ENCODE data around the gene DLGAP1. TPM values are rescaled to one million over a fixed set of nuclear protein-coding genes. Genes with fewer than 3 reads are reported as not detected.

DLGAP1 gene
- total and polyA plus RNA-seq, 2 of the 8 experiments (the other 6 are each of a cell fraction or from before 2014, with no cell fraction given) = 11.8 to 16.9 TPM

DNA sequence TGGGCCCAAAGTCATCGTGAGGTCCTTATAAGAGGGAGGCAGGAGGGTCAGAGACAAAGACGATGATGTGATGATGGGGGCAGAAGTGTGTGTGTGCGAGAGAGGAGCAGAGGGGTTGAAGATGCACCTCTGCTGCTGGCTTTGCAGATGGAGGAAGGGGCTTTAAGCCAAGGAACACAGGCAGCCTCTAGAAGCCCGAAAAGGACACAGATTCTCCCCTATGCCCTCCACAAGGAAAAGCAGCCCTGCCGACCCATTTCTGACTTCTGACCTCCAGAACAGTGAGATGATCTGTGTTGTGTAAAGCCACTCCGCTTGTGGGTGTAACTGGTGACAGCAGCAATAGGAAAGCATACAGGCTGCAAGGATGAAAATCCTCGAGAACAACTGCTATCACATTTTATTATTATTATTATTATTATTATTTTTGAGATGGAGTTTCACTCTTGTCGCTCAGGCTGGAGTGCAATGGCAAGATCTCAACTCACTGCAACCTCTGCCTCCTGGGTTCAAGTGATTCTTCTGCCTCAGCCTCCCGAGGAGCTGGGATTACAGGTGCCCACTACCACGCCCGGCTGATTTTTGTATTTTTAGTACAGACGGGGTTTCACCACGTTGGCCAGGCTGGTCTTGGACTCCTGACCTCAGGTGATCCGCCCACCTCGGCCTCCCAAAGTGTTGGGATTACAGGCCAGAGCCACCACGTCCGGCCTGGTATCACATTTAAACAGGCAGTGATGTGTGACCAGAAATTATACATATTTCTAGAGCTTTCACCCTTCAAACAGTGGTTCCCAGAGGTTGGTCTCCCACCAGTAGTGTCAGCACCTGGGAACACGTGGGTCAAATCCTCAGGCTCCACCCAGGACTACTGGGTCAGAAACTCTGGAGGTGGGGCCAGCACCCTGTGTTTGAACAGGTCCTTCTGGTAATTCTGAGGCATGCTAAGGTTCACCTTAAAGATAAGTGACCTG is 834.7 kb downstream of the DLGAP1 start:
- FAIRE-seq (no peak), DNase-seq (ENCODE audit: low read depth in 1 of 2, low spot score in 2 of 2) (no peak)
- no peak overlapping the region for H3K4me3 ChIP-seq (ENCODE audit: extremely low read depth in 1 of 4, insufficient read depth in 2 of 4, low read depth in 3 of 4, low read length in 4 of 4)
- CTCF ChIA-PET (ENCODE audit: partially characterized antibody) = interaction anchor here (0.7 to 4.5 kb wide), 5 partner anchors 24 to 193 kb away, joined by 3 to 29 read pairs (median 4); no protein-coding TSS in a partner anchor
- no peak overlapping the region for H4K5ac ChIP-seq (ENCODE audit: insufficient read length, low read depth, low read length)
- no peaks in the 10 kb centered on the region for H3K27me3 ChIP-seq (replicated peaks in 1 of 4; ENCODE audit: control insufficient read depth in 3 of 4, extremely low read depth in 1 of 4, insufficient read depth in 3 of 4, low read length in 3 of 4)
- H3K18ac ChIP-seq (ENCODE audit: extremely low read depth, low read length) = no peak overlapping the region
- H3K79me2 ChIP-seq (ENCODE audit: control insufficient read depth in 1 of 2, insufficient read depth in 2 of 2, low read length in 2 of 2) = no peaks in the 10 kb centered on the region
- H4K20me1 ChIP-seq (replicated peaks in 1 of 2; ENCODE audit: control insufficient read depth in 1 of 2, insufficient read depth in 2 of 2, low read length in 2 of 2) = no peaks in the 10 kb centered on the region
- 92% methylated on average over 18 of the region's 18 CpGs; no CpG with 5 or more reads in 1 of the 2 experiments for WGBS, 2 experiments (ENCODE audit: extremely low coverage in 1 of 2, insufficient coverage in 1 of 2, insufficient read length in 1 of 2, insufficient replicate concordance in 2 of 2, low coverage in 1 of 2, low lambda C conversion rate in 2 of 2, missing lambda C conversion rate in 1 of 2)
- no peaks in the 10 kb centered on the region for H3K79me1 ChIP-seq (ENCODE audit: low read depth, low read length)
- POLR2A ChIA-PET (ENCODE audit: partially characterized antibody) = interaction anchor here (1.0 to 2.5 kb wide), 4 partner anchors 10 to 19 kb away, joined by 3 to 13 read pairs (median 6); no protein-coding TSS in a partner anchor
- peaks cover 11 to 18% (median 12%) of the 10 kb centered on the region in 4 experiments for H3K4me1 ChIP-seq (replicated peaks in 1 of 4; ENCODE audit: control insufficient read depth in 3 of 4, insufficient read depth in 4 of 4, low read length in 3 of 4)
- 0 out of 2 replicates have a peak overlapping the region, but pooled peaks have one; percentile 2 for H2BK15ac ChIP-seq (ENCODE audit: low read length)
- H2AFZ ChIP-seq (ENCODE audit: low read length) = no peak overlapping the region
- peak overlapping the region; percentile 66 for H4K8ac ChIP-seq (ENCODE audit: extremely low read depth, insufficient read depth, low read length)
- no peak overlapping the region for H3K4ac ChIP-seq (replicated peaks; ENCODE audit: insufficient read length, low read depth, low read length)
- H3K27ac ChIP-seq (ENCODE audit: low read depth, low read length) = no peak overlapping the region
- no peak overlapping the region for H3K4me2 ChIP-seq (ENCODE audit: insufficient read depth in 1 of 2, low read depth in 2 of 2, low read length in 2 of 2)
- H3K23ac ChIP-seq (ENCODE audit: insufficient read length) = no peak overlapping the region
- no peak overlapping the region for H3K14ac ChIP-seq (ENCODE audit: insufficient read length)
- H3K56ac ChIP-seq (replicated peaks; ENCODE audit: insufficient read length, low read depth, low read length) = no peak overlapping the region
- no peaks in the 10 kb centered on the region for H3K36me3 ChIP-seq (ENCODE audit: control insufficient read depth in 2 of 4, insufficient read depth in 4 of 4, low read length in 3 of 4)
- no peak overlapping the region for H2BK20ac ChIP-seq (ENCODE audit: low read length)
- no peak overlapping the region for H2BK120ac ChIP-seq (replicated peaks; ENCODE audit: low read depth, low read length)
- no peak overlapping the region for H3K9ac ChIP-seq (replicated peaks in 1 of 4; ENCODE audit: extremely low read depth in 1 of 4, low read depth in 3 of 4, low read length in 3 of 4)
- no peaks in the 10 kb centered on the region for H3K9me3 ChIP-seq (ENCODE audit: insufficient read depth in 2 of 2, low read depth in 1 of 2, low read length in 1 of 2)
- H2AK5ac ChIP-seq (ENCODE audit: low read depth, low read length) = 0 out of 2 replicates have a peak overlapping the region, but pooled peaks have one; percentile 43
- TF ChIP-seq RAD21 (IDR thresholded peaks at IDR 0.05 in 1 of 2, conservative IDR thresholded peaks at IDR 0.05 in 1 of 2; ENCODE audit: low read depth in 2 of 2, low read length in 2 of 2) (no peak), JUND (IDR thresholded peaks at IDR 0.05; ENCODE audit: low read length) (no peak), SIRT6 (IDR thresholded peaks at IDR 0.05; ENCODE audit: low read length) (no peak), ASH2L (IDR thresholded peaks at IDR 0.05; ENCODE audit: low read length) (no peak), CHD1 (IDR thresholded peaks at IDR 0.05; ENCODE audit: low read depth, low read length) (no peak), POU5F1 (IDR thresholded peaks at IDR 0.05; ENCODE audit: low read depth, low read length) (no peak)
- TF ChIP-seq, protein P1, sequence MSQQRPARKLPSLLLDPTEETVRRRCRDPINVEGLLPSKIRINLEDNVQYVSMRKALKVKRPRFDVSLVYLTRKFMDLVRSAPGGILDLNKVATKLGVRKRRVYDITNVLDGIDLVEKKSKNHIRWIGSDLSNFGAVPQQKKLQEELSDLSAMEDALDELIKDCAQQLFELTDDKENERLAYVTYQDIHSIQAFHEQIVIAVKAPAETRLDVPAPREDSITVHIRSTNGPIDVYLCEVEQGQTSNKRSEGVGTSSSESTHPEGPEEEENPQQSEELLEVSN (IDR thresholded peaks at IDR 0.05) = no peak
- no peak overlapping the region for H4K91ac ChIP-seq (replicated peaks; ENCODE audit: insufficient read length, low read length)
- H2BK12ac ChIP-seq (ENCODE audit: low read depth, low read length) = peak overlapping the region; percentile 55; the same call in 1 of the 2 replicates
- H3K23me2 ChIP-seq (ENCODE audit: low read depth, low read length) = no peaks in the 10 kb centered on the region
- no peak overlapping the region for H2BK5ac ChIP-seq (ENCODE audit: low read depth, low read length)
